GM23248 (cell line): ENCODE results near the gene KAZN. TPM values are rescaled to one million over a fixed set of nuclear protein-coding genes. Genes with fewer than 3 reads are reported as not detected.
A peak's percentile ranks its signal among the peaks of the same experiment; 100 is the strongest.

Source experiments
- DNase-seq: peaks from one replicate; pipeline ENCODE4 v3.0.0-alpha.2; 2015
- H2AFZ ChIP-seq: fragments of 200-600 bp; sonication (generic); 2 replicates; pipeline ENCODE4 v1.6.1; 2016; ENCODE audit warnings: antibody characterized with exemption
- H3F3A ChIP-seq: fragments of 200-600 bp; sonication (generic); 2 replicates; pipeline ENCODE4 v1.6.1; 2016; ENCODE audit warnings: mild to moderate bottlenecking, antibody characterized with exemption, mixed run types; ENCODE audit not compliant: insufficient read depth
- H3K27ac ChIP-seq: fragments of 200-600 bp; sonication (generic); 2 replicates; pipeline ENCODE4 v1.5.1; 2016; ENCODE audit warnings: mild to moderate bottlenecking
- H3K27me3 ChIP-seq: fragments of 200-600 bp; sonication (generic); replicated peaks from 2 replicates; pipeline ENCODE4 v1.6.1; 2016; ENCODE audit warnings: mild to moderate bottlenecking; ENCODE audit not compliant: insufficient read depth
- H3K36me3 ChIP-seq: fragments of 200-600 bp; sonication (generic); 2 replicates; pipeline ENCODE4 v1.6.1; 2016; ENCODE audit warnings: low read depth, mild to moderate bottlenecking
- H3K4me1 ChIP-seq: fragments of 200-600 bp; sonication (generic); 2 replicates; pipeline ENCODE4 v1.6.1; 2016; ENCODE audit warnings: mild to moderate bottlenecking; ENCODE audit not compliant: insufficient read depth
- H3K4me2 ChIP-seq: fragments of 200-600 bp; sonication (generic); one replicate; pipeline ENCODE4 v1.6.1; 2016; ENCODE audit warnings: mild to moderate bottlenecking; ENCODE audit not compliant: unreplicated experiment
- H3K4me3 ChIP-seq: fragments of 200-600 bp; sonication (generic); 2 replicates; pipeline ENCODE4 v1.5.1; 2016; ENCODE audit warnings: mild to moderate bottlenecking
- H3K79me2 ChIP-seq: fragments of 200-600 bp; sonication (generic); 2 replicates; pipeline ENCODE4 v1.6.1; 2016; ENCODE audit warnings: mild to moderate bottlenecking; ENCODE audit not compliant: insufficient read depth
- H3K9ac ChIP-seq: fragments of 200-600 bp; sonication (generic); 2 replicates; pipeline ENCODE4 v1.6.1; 2016; ENCODE audit warnings: mild to moderate bottlenecking
- H3K9me2 ChIP-seq: fragments of 200-600 bp; sonication (generic); 2 replicates; pipeline ENCODE4 v1.6.1; 2016; ENCODE audit warnings: mixed run types, mild to moderate bottlenecking, moderate library complexity; ENCODE audit not compliant: insufficient read depth
- H3K9me3 ChIP-seq: fragments of 200-600 bp; sonication (generic); one replicate; pipeline ENCODE4 v1.6.1; 2017; ENCODE audit warnings: low read depth
- H4K20me1 ChIP-seq: fragments of 200-600 bp; sonication (generic); 2 replicates; pipeline ENCODE4 v1.6.0; 2016; ENCODE audit not compliant: insufficient read depth
- EZH2 ChIP-seq: fragments of 200-600 bp; sonication (generic); IDR thresholded peaks from 2 replicates; pipeline ENCODE4 v1.6.1; 2018; ENCODE audit warnings: antibody characterized with exemption, mild to moderate bottlenecking; ENCODE audit not compliant: insufficient read depth, poor library complexity, severe bottlenecking
- EZH2phosphoT487 ChIP-seq: fragments of 200-600 bp; sonication (generic); IDR thresholded peaks from 2 replicates; pipeline ENCODE4 v1.6.1; 2018; ENCODE audit warnings: antibody characterized with exemption, moderate library complexity, mild to moderate bottlenecking, low read depth; ENCODE audit not compliant: insufficient read depth
- WGBS, 2 experiments: methylation state at CpG; one replicate each; pipeline ENCODE4 v1.1.6; 2015 to 2017; ENCODE audit warnings: low lambda C conversion rate in 2 of 2, low coverage in 1 of 2; ENCODE audit errors: missing lambda C conversion rate in 2 of 2; 5-methylcytosine and 5-hydroxymethylcytosine counted together
- in situ Hi-C: fragments of 300-500 bp; cut with MboI; formaldehyde crosslinking; loops from 2 replicates; pipeline ENCODE4 v1.15.0; 2020
- polyA plus RNA-seq: library from polyadenylated mRNA; unstranded; fragments of >200 nt; fragmentation: Nextera tagmentation; extraction: Ambion mirVana; gene quantifications from 2 replicates; pipeline ENCODE4 v1.2.1, GENCODE V29; 2016
- total RNA-seq: library from RNA; depleted of rRNA; stranded (reverse); fragments of >200 nt; shearing (Covaris generic); gene quantifications from 2 replicates; pipeline ENCODE4 v1.2.3, GENCODE V29; 2014

The KAZN gene
- total and polyA plus RNA-seq, 2 experiments from 2014 or later: 4.9 to 7.2 TPM

GRCh38 chr1:15141935-15142539 lies 543.6 kb downstream of the KAZN start:
- no peak overlapping the region for H3K9ac ChIP-seq
- no peak overlapping the region for H3K4me3 ChIP-seq
- H3F3A ChIP-seq: no peaks in the 10 kb centered on the region
- no peaks in the 10 kb centered on the region for H3K79me2 ChIP-seq
- H3K4me2 ChIP-seq: no peak overlapping the region
- WGBS, 2 experiments: 10 to 15% methylated on average over 6 of the region's 6 CpGs
- no peaks in the 10 kb centered on the region for H3K4me1 ChIP-seq
- no peaks in the 10 kb centered on the region for H3K9me3 ChIP-seq
- no peaks in the 10 kb centered on the region for H3K9me2 ChIP-seq
- no peak overlapping the region for H3K27ac ChIP-seq
- TF ChIP-seq EZH2phosphoT487: no peak
- TF ChIP-seq EZH2: no peak
- in situ Hi-C loops: loop anchor here (25.0 kb wide), 1 partner anchor 295 kb away; the partner anchor contains the start of gene CTRC
- peaks cover 16% of the 10 kb centered on the region for H3K27me3 ChIP-seq
- H3K36me3 ChIP-seq: no peaks in the 10 kb centered on the region
- H4K20me1 ChIP-seq: no peaks in the 10 kb centered on the region
- H2AFZ ChIP-seq: no peak overlapping the region
- DNase-seq: peak; percentile 21

GRCh38 chr1:15145327-15145726 lies 546.8 kb downstream of the KAZN start:
- no peaks in the 10 kb centered on the region for H3K9me3 ChIP-seq
- H3K9me2 ChIP-seq: no peaks in the 10 kb centered on the region
- H3K27ac ChIP-seq: no peak overlapping the region
- no peaks in the 10 kb centered on the region for H3K36me3 ChIP-seq
- H3F3A ChIP-seq: no peaks in the 10 kb centered on the region
- no peaks in the 10 kb centered on the region for H3K79me2 ChIP-seq
- 23 to 32% methylated on average over 2 of the region's 2 CpGs for WGBS, 2 experiments
- no peak overlapping the region for H3K9ac ChIP-seq
- H4K20me1 ChIP-seq: no peaks in the 10 kb centered on the region
- H3K27me3 ChIP-seq: peaks cover 20% of the 10 kb centered on the region
- no peak overlapping the region for H2AFZ ChIP-seq
- DNase-seq: no peak
- no peaks in the 10 kb centered on the region for H3K4me1 ChIP-seq
- H3K4me3 ChIP-seq: no peak overlapping the region
- TF ChIP-seq EZH2phosphoT487 (no peak), EZH2 (no peak)
- H3K4me2 ChIP-seq: no peak overlapping the region
- in situ Hi-C loops: loop anchor here (25.0 kb wide), 1 partner anchor 292 kb away; the partner anchor contains the start of gene CTRC

- TF ChIP-seq EZH2 (no peak), EZH2phosphoT487 (no peak)
- in situ Hi-C loops: loop anchor here (25.0 kb wide), 1 partner anchor 291 kb away; the partner anchor contains the start of gene CTRC
- H3K4me2 ChIP-seq: no peak overlapping the region
- no peaks in the 10 kb centered on the region for H3K79me2 ChIP-seq
- H3K9me3 ChIP-seq: no peaks in the 10 kb centered on the region
- no peaks in the 10 kb centered on the region for H3K4me1 ChIP-seq
- peaks cover 29% of the 10 kb centered on the region for H3K27me3 ChIP-seq
- H3K27ac ChIP-seq: no peak overlapping the region
- no peaks in the 10 kb centered on the region for H3K36me3 ChIP-seq
- WGBS, 2 experiments: 39 to 56% methylated on average over 4 of the region's 4 CpGs
- no peak overlapping the region for H3K9ac ChIP-seq
- H3K4me3 ChIP-seq: no peak overlapping the region
- H2AFZ ChIP-seq: no peak overlapping the region
- no peaks in the 10 kb centered on the region for H3K9me2 ChIP-seq
- H3F3A ChIP-seq: no peaks in the 10 kb centered on the region
- no peaks in the 10 kb centered on the region for H4K20me1 ChIP-seq
- no peak for DNase-seq
These were observed 547.7 kb downstream of the KAZN start for GRCh38 chr1:15146142-15146680.

- Histone ChIP-seq H3K9ac (no peak overlapping the region), H3F3A (no peaks in the 10 kb centered on the region), H3K27ac (no peak overlapping the region), H3K27me3 (peaks cover 31% of the 10 kb centered on the region), H3K79me2 (no peaks in the 10 kb centered on the region), H3K36me3 (no peaks in the 10 kb centered on the region), H4K20me1 (no peaks in the 10 kb centered on the region), H3K9me3 (no peaks in the 10 kb centered on the region), H3K4me2 (no peak overlapping the region), H2AFZ (no peak overlapping the region), H3K4me1 (no peaks in the 10 kb centered on the region), H3K9me2 (no peaks in the 10 kb centered on the region), H3K4me3 (no peak overlapping the region)
- WGBS, 2 experiments: 42 to 48% methylated on average over 4 of the region's 4 CpGs
- in situ Hi-C loops: loop anchor here (25.0 kb wide), 1 partner anchor 290 kb away; the partner anchor contains the start of gene CTRC
- TF ChIP-seq EZH2phosphoT487 (no peak), EZH2 (no peak)
- DNase-seq: no peak
These were observed 548.5 kb downstream of the KAZN start for GRCh38 chr1:15146971-15147376.
